Urinary bladder (tissue), 4 donors: ENCODE measurements around the gene BCAS3. TPM values are rescaled to one million over a fixed set of nuclear protein-coding genes. Genes with fewer than 3 reads are reported as not detected.

Experiments used
- DNase-seq: peaks from one replicate; pipeline ENCODE4 v3.0.0-alpha.2; 2015; ENCODE audit errors: extremely low spot score
- H3K27ac ChIP-seq: one replicate; pipeline ENCODE4 v1.5.1; 2013; ENCODE audit warnings: low read depth, mild to moderate bottlenecking, moderate library complexity
- H3K36me3 ChIP-seq: one replicate; pipeline ENCODE4 v1.6.1; 2013; ENCODE audit warnings: mild to moderate bottlenecking, moderate library complexity; ENCODE audit not compliant: insufficient read depth
- H3K4me1 ChIP-seq: one replicate; pipeline ENCODE4 v1.6.1; 2013; ENCODE audit warnings: mild to moderate bottlenecking, moderate library complexity; ENCODE audit not compliant: insufficient read depth
- H3K4me3 ChIP-seq: one replicate; pipeline ENCODE4 v1.5.1; 2013; ENCODE audit warnings: low read depth, low read length
- WGBS: extraction: QIAGEN DNeasy Blood & Tissue Kit; methylation state at CpG from one replicate; pipeline ENCODE4 v1.1.7; 2013; 5-methylcytosine and 5-hydroxymethylcytosine counted together
- polyA plus RNA-seq: library from polyadenylated mRNA; stranded (reverse); fragments of 200-250 nt; gene quantifications from one replicate; pipeline ENCODE4 v1.2.3, GENCODE V29; 2013
- total RNA-seq: library from RNA; depleted of rRNA; stranded (reverse); fragments of >200 nt; gene quantifications from one replicate; pipeline ENCODE4 v1.2.3, GENCODE V29; 2014
- donor health status: healthy with polysubstance abuse.
- donor health status: healthy.

The BCAS3 gene
- total and polyA plus RNA-seq, 2 donors, result 17.6 to 72.4 TPM

DNA sequence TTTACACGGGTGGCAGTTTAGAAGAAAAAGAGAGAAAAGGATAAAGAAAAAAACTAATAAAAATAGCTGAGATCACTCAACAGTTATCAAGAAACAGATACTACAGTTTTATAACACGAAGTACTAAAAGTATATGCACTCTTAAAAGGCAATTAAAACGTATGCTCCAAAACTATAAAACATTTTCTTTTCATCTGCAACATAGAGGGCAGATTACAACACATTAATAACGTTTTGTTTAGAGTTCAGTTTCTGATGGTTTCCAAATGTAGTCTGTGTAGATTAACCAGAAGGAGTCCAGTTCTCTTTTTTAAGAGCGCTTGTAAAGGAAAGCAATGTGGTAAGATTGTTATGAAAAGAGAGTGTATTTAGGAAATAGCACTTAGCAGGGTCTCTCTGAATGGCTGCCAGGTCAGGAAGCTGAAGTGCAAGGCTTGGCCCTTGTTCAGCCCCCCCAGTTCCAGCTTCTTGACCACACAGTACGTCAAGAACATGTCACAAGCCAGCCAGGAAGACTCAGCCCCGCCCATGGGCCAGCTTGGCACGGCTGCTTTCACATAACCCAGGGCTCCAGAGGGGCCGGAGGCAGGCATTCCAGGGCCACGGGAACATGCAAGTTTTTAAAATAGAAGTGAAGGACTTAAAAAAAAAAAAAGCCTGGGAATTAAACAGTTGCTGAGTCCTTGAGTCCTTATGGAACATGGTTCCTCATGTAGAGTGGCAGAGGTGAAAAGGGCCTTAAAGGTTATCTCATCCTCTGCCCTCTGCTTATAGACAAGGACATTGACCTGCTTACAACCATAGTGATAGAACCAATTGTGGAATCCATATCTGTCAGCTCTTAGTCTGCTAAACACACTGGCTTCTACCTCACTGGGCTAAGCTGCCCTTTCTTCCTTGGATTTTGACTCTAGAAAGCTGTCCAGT is 574.6 kb downstream of the BCAS3 start:
- H3K4me3 ChIP-seq, result no peak overlapping the region
- no peaks in the 10 kb centered on the region for H3K4me1 ChIP-seq
- H3K27ac ChIP-seq, result no peak overlapping the region

GRCh38 chr17:61253362-61253761 is 575.7 kb downstream of the BCAS3 start:
- Histone ChIP-seq H3K27ac (no peak overlapping the region), H3K4me1 (no peaks in the 10 kb centered on the region), H3K36me3 (no peaks in the 10 kb centered on the region), H3K4me3 (no peak overlapping the region)
- 50% methylated on average over 3 of the region's 3 CpGs for WGBS
- no peak for DNase-seq

More for the DNA sequence above, 574.6 kb downstream of the BCAS3 start:
- WGBS, result 8% methylated on average over 10 of the region's 10 CpGs
- peak; percentile 89 for DNase-seq
- no peaks in the 10 kb centered on the region for H3K36me3 ChIP-seq

- whole genome bisulfite sequencing, result 77% methylated on average over 10 of the region's 10 CpGs
- DNase-seq, result no peak
- no peak overlapping the region for H3K27ac ChIP-seq
- no peak overlapping the region for H3K4me3 ChIP-seq
- no peaks in the 10 kb centered on the region for H3K4me1 ChIP-seq
- no peaks in the 10 kb centered on the region for H3K36me3 ChIP-seq
Observed at GRCh38 chr17:61253937-61254574, 576.4 kb downstream of the BCAS3 start.

GRCh38 chr17:61254904-61255303 is 577.3 kb downstream of the BCAS3 start:
- H3K36me3 ChIP-seq, result no peaks in the 10 kb centered on the region
- no peak overlapping the region for H3K4me3 ChIP-seq
- no peak for DNase-seq
- no peak overlapping the region for H3K27ac ChIP-seq
- 58% methylated on average over 1 of the region's 1 CpG for WGBS
- no peaks in the 10 kb centered on the region for H3K4me1 ChIP-seq

DNA sequence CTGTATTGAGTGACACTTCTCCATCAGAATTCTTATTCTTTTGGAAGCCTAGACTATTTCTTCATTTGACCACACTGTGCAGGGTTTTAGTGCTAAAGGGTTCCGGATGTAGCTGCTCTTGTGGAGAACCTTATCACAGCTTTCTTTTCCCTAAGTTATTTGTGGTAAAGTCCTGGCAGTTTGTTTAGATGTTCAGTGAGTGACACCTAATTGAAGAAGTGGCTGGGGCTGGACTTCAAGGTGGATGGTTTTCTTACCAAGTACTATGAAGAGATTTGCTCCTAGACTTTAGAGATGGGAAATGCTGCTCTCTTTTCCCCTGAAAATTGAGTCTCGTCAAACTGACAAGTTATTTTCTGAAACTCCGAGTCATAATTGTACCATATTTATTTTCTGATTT is 578.0 kb downstream of the BCAS3 start:
- Histone ChIP-seq H3K27ac (no peak overlapping the region), H3K36me3 (no peaks in the 10 kb centered on the region), H3K4me3 (no peak overlapping the region), H3K4me1 (no peaks in the 10 kb centered on the region)
- DNase-seq, result no peak
- 93% methylated on average over 3 of the region's 3 CpGs for WGBS

- 60% methylated on average over 3 of the region's 3 CpGs for WGBS
- Histone ChIP-seq H3K27ac (no peak overlapping the region), H3K36me3 (no peaks in the 10 kb centered on the region), H3K4me3 (no peak overlapping the region), H3K4me1 (no peaks in the 10 kb centered on the region)
- DNase-seq, result no peak
Observed at GRCh38 chr17:61259360-61259759, 581.7 kb downstream of the BCAS3 start.

DNA sequence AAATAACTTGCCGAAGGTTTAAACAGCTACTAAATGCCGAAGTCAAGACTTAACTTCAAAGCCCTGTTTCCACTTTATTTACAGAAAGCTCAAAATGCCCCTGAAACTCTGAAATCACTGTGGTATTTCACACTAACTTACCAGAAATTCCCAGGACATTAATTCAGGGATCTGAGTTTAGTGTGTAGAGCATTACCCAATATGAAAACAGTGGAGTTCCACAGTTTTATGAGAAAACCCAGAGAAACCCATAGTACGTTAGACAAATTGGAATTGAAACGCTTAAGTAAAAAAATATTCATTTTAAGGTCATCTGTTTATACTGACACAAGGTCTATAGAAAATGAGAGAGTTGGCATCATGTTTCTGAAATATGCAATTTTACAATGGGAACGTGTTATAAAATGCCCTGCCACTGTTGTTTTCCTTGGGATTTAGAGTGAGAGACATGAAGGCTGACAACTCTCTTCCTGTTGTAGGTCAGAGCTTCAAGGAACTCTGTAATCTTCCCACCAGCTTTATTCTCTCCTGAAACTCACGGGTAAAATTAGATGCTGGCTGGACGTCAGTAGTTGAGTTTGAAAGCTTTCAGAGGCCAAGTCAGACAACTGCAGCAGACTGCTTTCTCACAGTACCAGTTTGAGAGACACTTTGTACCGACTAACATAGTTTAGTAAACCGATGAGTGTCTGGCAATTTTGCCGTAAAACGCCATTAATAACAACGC is 582.6 kb downstream of the BCAS3 start:
- Histone ChIP-seq H3K4me1 (no peaks in the 10 kb centered on the region), H3K4me3 (no peak overlapping the region), H3K27ac (no peak overlapping the region), H3K36me3 (no peaks in the 10 kb centered on the region)
- 28% methylated on average over 12 of the region's 12 CpGs for WGBS
- DNase-seq, result no peak

GRCh38 chr17:61261001-61261637 is 583.5 kb downstream of the BCAS3 start:
- no peak for DNase-seq
- H3K36me3 ChIP-seq, result no peaks in the 10 kb centered on the region
- WGBS, result 48% methylated on average over 6 of the region's 6 CpGs
- no peak overlapping the region for H3K4me3 ChIP-seq
- no peaks in the 10 kb centered on the region for H3K4me1 ChIP-seq
- no peak overlapping the region for H3K27ac ChIP-seq

DNA sequence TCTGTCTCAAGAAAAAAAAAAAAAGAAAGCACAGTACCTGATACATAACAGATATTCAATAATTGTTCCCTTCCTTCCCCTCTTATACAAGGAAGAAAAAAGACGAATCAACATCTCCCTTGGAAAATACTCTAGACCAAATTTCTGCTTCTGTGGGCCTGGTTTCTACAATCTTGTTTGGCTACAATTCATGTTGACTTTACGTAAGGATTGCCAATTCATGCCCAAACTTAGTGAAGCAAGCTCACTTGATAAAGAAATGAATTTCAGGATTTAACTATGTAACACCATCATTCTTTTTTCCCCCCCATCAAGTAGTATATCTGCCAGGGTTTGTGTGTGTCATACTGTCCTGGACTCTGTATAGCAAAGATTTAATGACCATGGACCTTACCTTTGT is 587.7 kb downstream of the BCAS3 start:
- no peak for DNase-seq
- H3K4me1 ChIP-seq, result no peaks in the 10 kb centered on the region
- no peak overlapping the region for H3K27ac ChIP-seq
- H3K4me3 ChIP-seq, result no peak overlapping the region
- no peaks in the 10 kb centered on the region for H3K36me3 ChIP-seq
- WGBS, result 50% methylated on average over 2 of the region's 2 CpGs

GRCh38 chr17:61267847-61268246 is 590.2 kb downstream of the BCAS3 start:
- H3K27ac ChIP-seq, result no peak overlapping the region
- H3K4me3 ChIP-seq, result no peak overlapping the region
- H3K36me3 ChIP-seq, result no peaks in the 10 kb centered on the region
- WGBS, result 94% methylated on average over 5 of the region's 5 CpGs
- DNase-seq, result no peak
- H3K4me1 ChIP-seq, result no peaks in the 10 kb centered on the region

DNA sequence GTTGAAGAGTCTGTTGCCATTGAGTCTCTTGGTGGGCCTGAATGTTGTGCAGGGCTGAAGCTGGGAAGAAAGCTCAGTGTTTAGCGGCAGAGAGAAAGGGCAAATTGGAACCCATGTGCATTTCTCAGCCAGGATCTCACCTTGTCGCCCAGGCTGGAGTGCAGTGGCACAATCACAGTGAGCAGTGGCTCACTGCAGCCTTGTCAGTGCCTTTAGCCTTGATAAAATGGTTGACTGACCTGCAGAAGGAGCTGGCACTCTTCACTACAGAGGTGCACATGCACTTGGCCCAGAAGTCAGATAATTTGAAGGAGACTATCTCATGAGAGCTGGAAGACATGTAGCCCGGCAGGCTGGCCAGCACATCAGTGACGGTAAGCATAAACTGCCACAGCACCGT is 597.7 kb downstream of the BCAS3 start:
- no peak for DNase-seq
- WGBS, result 93% methylated on average over 5 of the region's 5 CpGs
- Histone ChIP-seq H3K27ac (no peak overlapping the region), H3K4me1 (no peaks in the 10 kb centered on the region), H3K4me3 (no peak overlapping the region), H3K36me3 (no peaks in the 10 kb centered on the region)

DNA sequence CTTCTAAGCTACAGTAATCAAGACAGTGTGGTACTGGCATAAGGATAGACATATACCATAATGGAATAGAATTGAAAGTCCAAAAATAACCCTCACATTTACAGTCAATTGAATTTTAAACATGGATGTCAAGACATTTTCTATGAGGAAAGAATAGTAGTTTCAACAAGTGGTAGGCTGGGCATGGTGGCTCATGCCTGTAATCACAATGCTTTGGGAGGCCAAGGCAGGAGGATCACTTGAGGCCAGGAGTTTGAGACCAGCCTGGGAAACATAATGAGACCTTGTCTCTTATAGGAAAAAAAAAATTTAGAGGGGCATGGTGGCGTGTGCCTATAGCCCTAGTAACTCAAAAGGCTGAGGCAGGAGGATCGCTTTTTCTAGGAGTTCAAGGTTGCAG is 599.2 kb downstream of the BCAS3 start:
- no peaks in the 10 kb centered on the region for H3K36me3 ChIP-seq
- H3K4me1 ChIP-seq, result no peaks in the 10 kb centered on the region
- no peak overlapping the region for H3K27ac ChIP-seq
- 99% methylated on average over 2 of the region's 2 CpGs for WGBS
- DNase-seq, result no peak
- H3K4me3 ChIP-seq, result no peak overlapping the region

GRCh38 chr17:61279476-61280145 is 602.0 kb downstream of the BCAS3 start:
- H3K4me1 ChIP-seq, result no peaks in the 10 kb centered on the region
- H3K36me3 ChIP-seq, result no peaks in the 10 kb centered on the region
- WGBS, result 90% methylated on average over 1 of the region's 1 CpG
- no peak for DNase-seq
- H3K4me3 ChIP-seq, result no peak overlapping the region
- H3K27ac ChIP-seq, result no peak overlapping the region
